ENCODE measurements around the gene ATP1A1.

GRCh38 chr1:116325104-116325503 is 47.9 kb upstream of the ATP1A1 start:
- TF ChIP-seq CTCF (conservative IDR thresholded peaks at IDR 0.05; ENCODE audit: low read length) = no peak
- TF ChIP-seq EZH2phosphoT487 (IDR thresholded peaks at IDR 0.05; ENCODE audit: borderline replicate concordance, low read depth, low read length) = no peak

Data from OCI-LY7 (cell line).